Brain microvascular endothelial cell (primary cell): Measurements from ENCODE around the gene RALGAPA2.

Experiments
- DNase-seq: peaks from one replicate; pipeline ENCODE4 v3.0.0-alpha.2; 2020
- H3K27ac ChIP-seq: fragments of 250-450 bp; sonication (Bioruptor Pico); 2 replicates; pipeline ENCODE4 v1.5.1; 2020; ENCODE audit warnings: mild to moderate bottlenecking, moderate library complexity
- H3K27me3 ChIP-seq: fragments of 250-450 bp; sonication (Bioruptor Pico); replicated peaks from 2 replicates; pipeline ENCODE4 v1.5.1; 2020; ENCODE audit warnings: mild to moderate bottlenecking
- H3K36me3 ChIP-seq: fragments of 250-450 bp; sonication (Bioruptor Pico); replicated peaks from 2 replicates; pipeline ENCODE4 v1.5.1; 2020; ENCODE audit warnings: mild to moderate bottlenecking
- H3K4me3 ChIP-seq: 2 replicates; pipeline ENCODE4 v1.5.1; 2011; ENCODE audit warnings: low read depth, mild to moderate bottlenecking, control low read depth, low read length, moderate library complexity
- in situ Hi-C: cut with HindIII; loops from 2 replicates; pipeline ENCODE4 v1.10.0; 2017; ENCODE audit warnings: low sequenced_read_pairs, low pct_ligation_motif_present
- TF ChIP-seq, protein P1 (sequence below): IDR thresholded peaks from 2 replicates; pipeline ENCODE4 v1.5.1; 2011; ENCODE audit warnings: low read depth, mild to moderate bottlenecking, moderate library complexity, low read length, control low read depth, inconsistent platforms; ENCODE audit errors: missing control alignments

RALGAPA2 gene

DNA sequence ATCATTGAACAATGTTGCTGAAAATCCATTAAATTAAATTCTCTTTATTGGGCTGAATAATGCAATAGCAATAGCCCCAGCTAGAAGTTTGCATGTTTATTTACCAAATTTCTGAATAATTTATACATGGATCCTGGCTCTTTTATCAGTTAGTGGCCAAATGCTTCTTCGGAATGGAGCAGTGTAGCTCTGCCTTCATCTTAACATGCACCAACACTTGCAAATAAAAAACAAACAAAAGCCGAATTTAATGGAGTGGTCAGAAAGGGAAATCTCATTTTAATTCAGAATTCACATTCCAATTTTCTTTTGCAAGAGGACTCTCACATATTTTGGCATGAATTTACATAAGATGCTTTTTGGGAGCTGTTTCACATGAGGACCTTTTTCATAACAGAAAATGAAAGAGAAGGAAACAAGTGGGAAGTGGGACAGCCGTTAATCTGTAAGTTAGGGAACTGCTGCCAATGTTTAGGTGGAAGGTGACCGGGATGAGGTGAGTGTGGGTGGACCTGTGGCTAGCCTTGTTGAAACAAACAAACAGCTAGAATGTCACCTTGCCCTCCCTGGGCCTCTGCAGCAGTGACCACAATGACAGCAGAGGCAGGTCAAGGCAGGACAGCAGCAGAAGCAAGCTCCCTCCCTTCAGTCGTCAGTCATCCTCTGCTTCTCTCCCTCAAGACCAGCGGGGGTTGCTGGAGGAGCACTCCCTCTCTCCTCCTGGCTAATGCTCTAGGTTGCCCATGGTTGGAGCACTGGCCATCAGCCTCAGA is 271.4 kb downstream of the RALGAPA2 start:
- Histone ChIP-seq H3K36me3 (no peaks in the 10 kb centered on the region), H3K4me3 (no peak overlapping the region), H3K27me3 (no peaks in the 10 kb centered on the region), H3K27ac (no peak overlapping the region)
- no peak for DNase-seq
- in situ Hi-C loops = no loop called here
- TF ChIP-seq, protein P1, sequence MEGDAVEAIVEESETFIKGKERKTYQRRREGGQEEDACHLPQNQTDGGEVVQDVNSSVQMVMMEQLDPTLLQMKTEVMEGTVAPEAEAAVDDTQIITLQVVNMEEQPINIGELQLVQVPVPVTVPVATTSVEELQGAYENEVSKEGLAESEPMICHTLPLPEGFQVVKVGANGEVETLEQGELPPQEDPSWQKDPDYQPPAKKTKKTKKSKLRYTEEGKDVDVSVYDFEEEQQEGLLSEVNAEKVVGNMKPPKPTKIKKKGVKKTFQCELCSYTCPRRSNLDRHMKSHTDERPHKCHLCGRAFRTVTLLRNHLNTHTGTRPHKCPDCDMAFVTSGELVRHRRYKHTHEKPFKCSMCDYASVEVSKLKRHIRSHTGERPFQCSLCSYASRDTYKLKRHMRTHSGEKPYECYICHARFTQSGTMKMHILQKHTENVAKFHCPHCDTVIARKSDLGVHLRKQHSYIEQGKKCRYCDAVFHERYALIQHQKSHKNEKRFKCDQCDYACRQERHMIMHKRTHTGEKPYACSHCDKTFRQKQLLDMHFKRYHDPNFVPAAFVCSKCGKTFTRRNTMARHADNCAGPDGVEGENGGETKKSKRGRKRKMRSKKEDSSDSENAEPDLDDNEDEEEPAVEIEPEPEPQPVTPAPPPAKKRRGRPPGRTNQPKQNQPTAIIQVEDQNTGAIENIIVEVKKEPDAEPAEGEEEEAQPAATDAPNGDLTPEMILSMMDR = no peak

DNA sequence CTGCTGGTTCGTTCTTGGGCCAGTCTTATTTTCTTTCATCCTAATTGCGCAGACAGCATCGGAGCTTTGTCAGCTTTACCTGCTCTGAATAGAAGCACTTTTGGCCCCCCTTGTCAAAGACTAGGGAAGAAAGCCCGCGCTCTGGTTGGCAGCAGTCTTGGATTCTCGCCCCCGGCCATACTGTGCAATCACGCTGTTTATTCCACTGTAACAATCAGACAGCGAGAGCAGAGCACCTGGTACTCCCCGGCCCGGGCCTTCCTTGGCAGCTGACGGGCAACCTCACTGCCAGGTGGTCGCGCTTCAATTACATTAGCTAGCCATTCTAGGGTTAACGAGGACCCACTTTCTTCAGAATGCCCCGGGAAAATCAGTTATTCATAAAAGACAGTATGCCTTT is 272.0 kb downstream of the RALGAPA2 start:
- no peak overlapping the region for H3K4me3 ChIP-seq
- H3K27ac ChIP-seq = no peak overlapping the region
- in situ Hi-C loops = no loop called here
- DNase-seq = no peak
- TF ChIP-seq, protein P1 = no peak
- H3K36me3 ChIP-seq = no peaks in the 10 kb centered on the region
- H3K27me3 ChIP-seq = no peaks in the 10 kb centered on the region

DNA sequence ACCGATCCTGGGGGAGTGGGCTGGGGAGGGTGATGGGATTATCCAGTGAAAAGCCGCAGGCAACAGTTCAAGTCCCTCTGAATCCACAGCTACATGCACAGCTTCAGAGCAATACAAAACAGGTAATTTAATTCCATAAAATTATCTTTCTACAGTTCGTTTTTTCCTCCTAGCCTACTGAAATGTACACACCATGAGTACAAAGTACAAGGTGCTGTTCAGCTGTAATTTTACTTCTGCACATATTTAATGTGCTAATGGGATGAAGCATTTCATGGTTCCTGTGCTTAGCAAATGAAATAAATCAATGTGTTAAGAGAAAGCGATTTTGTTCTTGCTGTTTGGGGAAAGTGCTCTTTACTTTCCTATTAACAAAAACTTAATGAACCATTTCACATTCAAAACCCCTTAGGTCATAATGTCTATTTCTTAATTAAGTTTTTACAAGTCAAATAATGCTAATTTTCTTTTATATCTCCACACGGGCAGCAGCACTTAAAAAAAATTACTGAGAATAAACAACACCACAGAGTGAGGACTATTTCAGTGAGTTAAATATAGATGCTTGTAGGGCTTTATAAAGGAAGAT is 272.7 kb downstream of the RALGAPA2 start:
- Histone ChIP-seq H3K36me3 (no peaks in the 10 kb centered on the region), H3K27ac (no peak overlapping the region), H3K27me3 (no peaks in the 10 kb centered on the region), H3K4me3 (no peak overlapping the region)
- in situ Hi-C loops = no loop called here
- TF ChIP-seq, protein P1 = no peak
- no peak for DNase-seq

DNA sequence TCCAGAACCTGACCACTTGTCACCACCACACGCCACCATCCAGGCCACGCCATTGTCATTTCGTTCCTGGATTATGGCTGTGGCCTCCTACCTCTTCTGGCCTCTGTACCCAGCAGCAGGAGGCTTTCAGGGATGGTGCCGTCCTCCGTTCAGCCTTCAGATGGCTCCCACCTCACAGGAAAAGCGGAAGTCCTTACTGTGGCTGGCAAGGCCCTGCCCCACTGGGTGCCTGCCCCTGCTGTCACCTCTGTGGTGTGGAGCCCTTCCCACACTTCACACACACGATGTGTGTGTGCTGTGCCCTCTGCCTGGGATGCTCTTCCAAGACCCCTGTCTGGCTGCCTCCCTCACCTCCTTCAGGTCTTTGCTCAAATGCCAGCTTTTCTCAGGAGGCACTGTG is 275.1 kb downstream of the RALGAPA2 start:
- H3K27ac ChIP-seq = no peak overlapping the region
- H3K36me3 ChIP-seq = no peaks in the 10 kb centered on the region
- no peak overlapping the region for H3K4me3 ChIP-seq
- no peak for DNase-seq
- in situ Hi-C loops = no loop called here
- TF ChIP-seq, protein P1 = no peak
- H3K27me3 ChIP-seq = no peaks in the 10 kb centered on the region

DNA sequence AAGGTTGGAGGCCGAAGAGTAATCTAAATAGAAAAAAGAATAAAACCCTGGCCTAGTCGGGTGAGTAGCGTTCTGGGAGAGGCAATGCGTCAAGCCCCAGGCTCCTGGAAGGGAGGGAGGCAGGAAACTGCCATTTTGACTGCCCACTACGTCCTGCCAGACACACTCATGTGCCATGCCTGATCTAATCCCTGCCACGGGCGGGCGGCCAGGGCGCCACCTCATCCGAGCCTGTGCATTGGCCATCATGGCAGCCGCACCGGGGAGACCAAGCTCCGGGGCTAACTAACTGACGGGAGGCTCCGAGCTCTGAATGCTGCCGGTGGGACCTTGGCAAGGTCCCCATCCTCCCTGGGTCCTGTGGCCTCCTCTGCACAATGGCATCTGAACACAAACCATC is 275.8 kb downstream of the RALGAPA2 start:
- no peaks in the 10 kb centered on the region for H3K36me3 ChIP-seq
- no peaks in the 10 kb centered on the region for H3K27me3 ChIP-seq
- DNase-seq = no peak
- TF ChIP-seq, protein P1 = no peak
- no peak overlapping the region for H3K27ac ChIP-seq
- in situ Hi-C loops = no loop called here
- H3K4me3 ChIP-seq = no peak overlapping the region
